ENCODE data around the gene SPATA31D3.
"Not testable (repeated sequence)": the region's sequence is repeated elsewhere in the genome, so short reads cannot be mapped to it uniquely, and the experiment has no call there.

SPATA31D3 gene

DNA sequence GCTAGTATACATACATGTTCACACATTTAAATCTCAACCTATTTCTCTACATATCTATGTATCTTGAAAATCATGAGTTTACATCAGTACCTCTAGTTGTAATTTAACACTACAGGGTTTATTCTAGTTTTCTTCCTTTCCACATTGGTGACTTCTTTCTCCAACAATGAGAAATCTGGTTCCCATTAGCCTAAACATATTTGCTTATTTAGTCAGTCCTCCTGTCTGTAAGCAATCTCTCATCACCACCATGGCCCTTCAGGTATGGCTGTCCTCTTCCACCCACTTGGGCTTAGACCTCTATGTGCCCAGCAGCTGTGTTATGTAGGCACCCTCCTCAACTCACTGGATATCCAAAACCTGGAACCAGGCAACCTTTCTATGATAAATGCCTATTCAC lies 37.3 kb downstream of the SPATA31D3 start:
- DNase-seq = no peak

DNA sequence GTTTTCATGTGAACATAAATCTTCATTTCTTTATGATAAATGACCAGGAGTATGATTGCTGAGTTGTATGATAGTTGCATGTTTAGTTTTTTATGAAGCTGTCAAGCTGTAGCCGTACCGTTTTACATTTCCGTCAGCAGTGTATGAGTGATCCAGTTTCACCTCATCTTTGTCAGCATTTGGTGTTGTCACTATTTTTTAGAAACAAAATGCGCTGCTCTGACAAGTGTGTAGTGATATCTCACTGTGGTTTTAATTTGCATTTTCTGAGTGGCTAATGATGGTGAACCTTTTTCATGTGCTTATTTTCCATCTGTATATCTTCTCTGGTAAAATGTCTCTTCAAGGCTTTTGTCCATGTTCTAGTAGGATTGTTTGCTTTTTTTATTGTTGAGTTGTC lies 38.6 kb downstream of the SPATA31D3 start:
- DNase-seq = no peak

DNA sequence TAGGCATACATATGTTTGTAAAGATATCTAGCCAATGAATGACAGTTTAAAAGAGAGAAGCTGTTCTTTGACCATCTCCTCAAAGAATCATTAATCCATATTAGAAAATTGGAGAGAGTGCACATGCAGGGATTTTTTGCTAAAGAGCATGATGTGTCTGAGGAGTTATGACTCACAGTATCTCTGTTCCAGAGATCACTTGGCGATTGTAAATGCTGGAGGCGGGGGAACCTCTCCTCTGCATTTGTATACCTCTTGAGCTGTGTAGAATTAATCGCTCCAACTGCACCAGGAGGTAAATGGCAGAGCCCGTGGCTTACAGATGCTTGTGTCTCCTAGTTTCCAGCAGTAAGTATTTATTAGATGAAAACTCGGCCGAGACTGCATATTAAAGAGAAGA lies 41.6 kb downstream of the SPATA31D3 start:
- DNase-seq = no peak

DNA sequence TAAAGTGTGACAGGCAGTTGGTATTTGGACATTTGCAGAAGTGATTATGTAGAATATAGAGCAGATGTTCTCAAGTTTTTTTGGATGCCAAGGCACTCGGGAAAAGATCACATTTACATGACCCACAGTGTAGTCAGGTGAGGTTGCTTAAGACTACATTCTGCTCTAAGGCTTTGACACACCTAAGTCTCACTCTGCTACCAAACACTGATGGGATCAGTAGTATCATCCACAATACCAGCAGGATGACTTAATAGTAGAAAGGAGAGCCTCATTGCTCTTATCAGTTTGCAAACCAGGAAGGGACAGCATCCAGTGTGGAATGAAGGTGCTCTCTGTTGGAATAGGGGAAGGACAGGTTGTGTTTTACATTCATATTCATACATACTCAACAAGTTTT lies 42.8 kb downstream of the SPATA31D3 start:
- no peak for DNase-seq

DNA sequence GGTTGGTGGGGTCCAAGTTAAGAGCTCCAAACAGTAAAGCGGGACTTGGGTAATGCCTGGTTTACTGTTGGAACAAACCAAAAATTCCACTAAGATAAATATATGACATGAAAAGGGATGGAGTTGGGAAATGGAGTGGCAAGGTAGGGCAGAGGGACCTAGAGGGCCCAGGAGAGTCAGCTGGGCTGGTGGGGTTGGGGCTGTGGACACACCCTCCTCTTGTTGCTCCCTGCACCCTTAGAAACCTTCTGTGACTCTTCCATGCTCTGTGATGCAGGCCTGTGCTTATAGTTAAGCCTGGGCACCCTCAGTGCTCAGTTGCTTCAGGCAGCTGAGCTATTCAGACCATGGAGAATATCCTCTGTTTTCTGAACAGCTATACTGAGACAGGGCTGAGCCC lies 45.2 kb downstream of the SPATA31D3 start, which contains the start of gene SPATA31D1:
Gene SPATA31D1, plus strand, starts transcription at position 301 of the 400 bp plus-strand sequence. Its CDS starts 47 bp downstream, at position 348.
- DNase-seq = not testable (repeated sequence)

DNA sequence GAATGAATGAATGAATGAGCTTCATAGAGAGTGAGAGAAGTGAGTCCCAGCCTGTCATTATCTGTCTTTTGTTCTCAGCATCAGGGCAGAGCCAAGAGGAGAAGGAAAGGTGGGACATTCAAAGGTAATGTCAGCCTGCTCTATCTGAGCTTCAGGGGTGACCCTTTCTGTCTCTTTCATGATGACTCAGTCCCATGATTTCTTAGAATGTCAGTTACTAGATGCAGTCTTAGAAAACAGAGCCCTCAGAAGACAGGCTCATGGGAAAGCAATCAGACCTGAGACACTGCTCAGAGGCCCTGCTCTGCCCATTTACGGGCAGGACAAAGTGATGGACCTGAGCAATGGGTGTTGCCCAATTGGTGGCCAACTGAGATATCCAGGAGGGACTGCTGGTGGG lies 46.4 kb downstream of the SPATA31D3 start:
- no peak for DNase-seq

DNA sequence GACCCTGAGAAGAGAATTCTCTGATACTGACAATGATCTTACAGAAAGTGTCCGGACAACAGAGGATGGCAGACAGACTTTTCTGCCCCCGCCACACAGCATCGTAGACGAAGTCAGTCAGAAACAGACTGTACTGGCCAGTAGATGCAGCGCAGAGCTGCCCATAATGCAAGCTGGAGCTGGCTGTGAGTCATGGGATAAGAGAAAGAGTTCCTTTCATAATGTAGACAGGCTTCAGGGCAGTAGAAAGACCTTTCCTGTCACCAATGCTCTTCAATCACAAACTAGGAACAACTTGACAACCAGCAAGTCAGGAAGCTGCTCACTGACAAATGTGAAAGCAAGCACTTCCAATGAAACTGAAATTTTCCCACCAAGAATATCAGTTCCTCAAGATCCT lies 50.4 kb downstream of the SPATA31D3 start:
- DNase-seq = no peak

Measured in eye (tissue), 1 donor.